Left lobe of liver (tissue), 2 donors: ENCODE results near the gene NDC80. TPM values are rescaled to one million over a fixed set of nuclear protein-coding genes. Genes with fewer than 3 reads are reported as not detected.
A peak's percentile ranks its signal among the peaks of the same experiment; 100 is the strongest.
"Not testable (repeated sequence)": the region's sequence is repeated elsewhere in the genome, so short reads cannot be mapped to it uniquely, and the experiment has no call there.

Experiments
- ATAC-seq: fragments of 200-7000 bp; cut with Tn5 transposase; one replicate; pipeline ENCODE4 v1.9.1; 2020; ENCODE audit warnings: mild to moderate bottlenecking, moderate library complexity
- DNase-seq: peaks from one replicate; pipeline ENCODE4 v3.0.0-alpha.2; 2020; ENCODE audit warnings: low spot score
- total RNA-seq: library from RNA; stranded (reverse); gene quantifications from one replicate; pipeline ENCODE4 v1.2.1, GENCODE V29; 2021
- donor health status: DM: no; HTN: no; CAD: no; lungs with moderate emphysema.
- donor health status: DM: no; HTN: yes; CAD: no.

Gene NDC80
- total RNA-seq, 1 donor from 2014 or later = 0.18 TPM

- ATAC-seq = no peak
These were observed 46.1 kb downstream of the NDC80 start for GRCh38 chr18:2617401-2617998.

GRCh38 chr18:2618009-2618408 lies 46.7 kb downstream of the NDC80 start:
- no peak for ATAC-seq
- no peak for DNase-seq

More at GRCh38 chr18:2617401-2617998, 46.1 kb downstream of the NDC80 start:
- no peak for DNase-seq

- DNase-seq (no peak), ATAC-seq (no peak)
These were observed 53.9 kb downstream of the NDC80 start for GRCh38 chr18:2625217-2625616.

GRCh38 chr18:2627821-2628276 lies 56.5 kb downstream of the NDC80 start:
- DNase-seq (no peak), ATAC-seq (no peak)

- ATAC-seq = no peak
- no peak for DNase-seq
These were observed 57.6 kb downstream of the NDC80 start for GRCh38 chr18:2629003-2629402.

GRCh38 chr18:2635586-2635985 lies 64.2 kb downstream of the NDC80 start:
- DNase-seq (no peak), ATAC-seq (no peak)

- peak; percentile 10 for ATAC-seq
- no peak for DNase-seq
These were observed 64.8 kb downstream of the NDC80 start for GRCh38 chr18:2636126-2636631.

- DNase-seq (no peak), ATAC-seq (peak; percentile 69)
These were observed 70.3 kb downstream of the NDC80 start for GRCh38 chr18:2641638-2642037.

- no peak for DNase-seq
- ATAC-seq = no peak
These were observed 71.4 kb downstream of the NDC80 start for GRCh38 chr18:2642771-2643170.

GRCh38 chr18:2644535-2644934 lies 73.2 kb downstream of the NDC80 start:
- no peak for DNase-seq
- ATAC-seq = no peak

- DNase-seq (no peak), ATAC-seq (no peak)
These were observed 80.6 kb downstream of the NDC80 start for GRCh38 chr18:2651981-2652380.

- ATAC-seq (no peak), DNase-seq (no peak)
These were observed 82.1 kb downstream of the NDC80 start for GRCh38 chr18:2653467-2653866.

GRCh38 chr18:2654169-2654927 lies 83.0 kb downstream of the NDC80 start:
- ATAC-seq (no peak), DNase-seq (no peak)

- no peak for DNase-seq
- ATAC-seq = peak; percentile 6
These were observed 83.5 kb downstream of the NDC80 start for GRCh38 chr18:2654928-2655177.

GRCh38 chr18:2655178-2655953 lies 84.0 kb downstream of the NDC80 start, which contains the start of gene SMCHD1:
TSS of gene SMCHD1 (plus strand) at chr18:2655726. CDS start at chr18:2656076, 350 bp downstream.
- ATAC-seq = peak; percentile 89
- peak; percentile 95 for DNase-seq

GRCh38 chr18:2655954-2656236 lies 84.5 kb downstream of the NDC80 start:
- DNase-seq (no peak), ATAC-seq (no peak)

GRCh38 chr18:2656237-2656980 lies 85.1 kb downstream of the NDC80 start:
- peak; percentile 58 for ATAC-seq
- peak; percentile 75 for DNase-seq

GRCh38 chr18:2656981-2657512 lies 85.7 kb downstream of the NDC80 start:
- ATAC-seq = no peak
- no peak for DNase-seq

- DNase-seq = no peak
- ATAC-seq = no peak
These were observed 86.6 kb downstream of the NDC80 start for GRCh38 chr18:2657788-2658458.

- DNase-seq, ATAC-seq: not testable (repeated sequence)
These were observed 89.5 kb downstream of the NDC80 start for GRCh38 chr18:2660849-2661248.
